Glutamatergic neuron (in vitro differentiated cells): ENCODE data around the gene ERGIC1. TPM values are rescaled to one million over a fixed set of nuclear protein-coding genes. Genes with fewer than 3 reads are reported as not detected.

ENCODE experiments used
- DNase-seq: peaks from one replicate; pipeline ENCODE4 v3.0.0; 2022
- H3K27ac Mint-ChIP-seq: one replicate; pipeline ENCODE4 v1.8.0; 2020; ENCODE audit warnings: mild to moderate bottlenecking, mixed read lengths, inconsistent platforms; ENCODE audit not compliant: unreplicated experiment
- H3K27me3 Mint-ChIP-seq: one replicate; pipeline ENCODE4 v1.8.0; 2020; ENCODE audit warnings: mild to moderate bottlenecking, moderate library complexity, mixed read lengths, inconsistent platforms; ENCODE audit not compliant: unreplicated experiment
- H3K36me3 Mint-ChIP-seq: one replicate; pipeline ENCODE4 v1.8.0; 2020; ENCODE audit warnings: mild to moderate bottlenecking, mixed read lengths, inconsistent platforms; ENCODE audit not compliant: unreplicated experiment
- H3K4me1 Mint-ChIP-seq: one replicate; pipeline ENCODE4 v1.8.0; 2020; ENCODE audit warnings: mild to moderate bottlenecking, low read depth, mixed read lengths, inconsistent platforms; ENCODE audit not compliant: unreplicated experiment
- H3K4me3 Mint-ChIP-seq: one replicate; pipeline ENCODE4 v1.8.0; 2020; ENCODE audit warnings: mild to moderate bottlenecking, mixed read lengths, inconsistent platforms; ENCODE audit not compliant: unreplicated experiment
- H3K9me3 Mint-ChIP-seq: one replicate; pipeline ENCODE4 v1.8.0; 2020; ENCODE audit warnings: mild to moderate bottlenecking, moderate library complexity, mixed read lengths, inconsistent platforms; ENCODE audit not compliant: unreplicated experiment
- total RNA-seq: library from RNA; stranded (reverse); fragmentation: NEBNext Ultra II Directional; extraction: Animal tissue kit (Norgen Biotek cat#: 25700); gene quantifications from one replicate; pipeline ENCODE4 v1.2.1, GENCODE V29; 2021; ENCODE audit not compliant: unreplicated experiment
- TF ChIP-seq, protein P1 (sequence below): fragments of 200-600 bp; sonication (generic); IDR thresholded peaks from one replicate; pipeline ENCODE4 v1.5.0; 2021; ENCODE audit not compliant: partially characterized antibody, unreplicated experiment

ERGIC1 gene
- total RNA-seq, 1 donor from 2014 or later = 76.2 TPM

DNA sequence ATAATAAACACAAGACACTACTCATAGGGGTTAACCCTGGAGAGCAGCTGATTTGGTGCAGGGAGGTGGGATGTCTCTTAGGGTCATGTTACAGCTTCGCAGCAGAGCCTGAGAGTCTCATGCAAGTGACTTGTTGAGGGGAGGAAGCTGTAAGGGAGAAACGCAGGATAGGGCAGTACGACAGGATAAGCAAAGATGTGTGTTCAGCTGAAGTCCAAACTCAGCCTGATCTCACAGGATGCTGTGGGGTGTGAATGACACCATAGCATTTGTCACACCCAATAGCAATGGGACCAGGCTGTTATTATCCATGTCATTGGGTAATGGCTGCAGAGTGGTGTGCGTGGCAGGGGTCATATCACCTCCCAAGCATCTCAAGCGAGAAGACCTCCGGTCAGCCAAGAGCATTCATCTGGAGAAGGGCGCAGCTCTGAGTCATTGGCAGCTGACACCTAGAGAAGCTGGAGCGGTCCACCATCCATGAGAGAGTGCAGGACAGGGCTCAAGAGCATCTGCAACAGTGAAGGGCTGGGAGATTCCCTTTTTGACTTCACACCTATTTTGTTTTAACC, 76.0 kb downstream of the ERGIC1 start:
- DNase-seq = no peak
- H3K4me1 Mint-ChIP-seq = peaks cover 20% of the 10 kb centered on the region
- no peaks in the 10 kb centered on the region for H3K36me3 Mint-ChIP-seq
- peaks cover 2% of the 10 kb centered on the region for H3K9me3 Mint-ChIP-seq
- peaks cover 4% of the 10 kb centered on the region for H3K27me3 Mint-ChIP-seq
- H3K27ac Mint-ChIP-seq = peak overlapping the region; percentile 70
- H3K4me3 Mint-ChIP-seq = no peak overlapping the region
- TF ChIP-seq, protein P1, sequence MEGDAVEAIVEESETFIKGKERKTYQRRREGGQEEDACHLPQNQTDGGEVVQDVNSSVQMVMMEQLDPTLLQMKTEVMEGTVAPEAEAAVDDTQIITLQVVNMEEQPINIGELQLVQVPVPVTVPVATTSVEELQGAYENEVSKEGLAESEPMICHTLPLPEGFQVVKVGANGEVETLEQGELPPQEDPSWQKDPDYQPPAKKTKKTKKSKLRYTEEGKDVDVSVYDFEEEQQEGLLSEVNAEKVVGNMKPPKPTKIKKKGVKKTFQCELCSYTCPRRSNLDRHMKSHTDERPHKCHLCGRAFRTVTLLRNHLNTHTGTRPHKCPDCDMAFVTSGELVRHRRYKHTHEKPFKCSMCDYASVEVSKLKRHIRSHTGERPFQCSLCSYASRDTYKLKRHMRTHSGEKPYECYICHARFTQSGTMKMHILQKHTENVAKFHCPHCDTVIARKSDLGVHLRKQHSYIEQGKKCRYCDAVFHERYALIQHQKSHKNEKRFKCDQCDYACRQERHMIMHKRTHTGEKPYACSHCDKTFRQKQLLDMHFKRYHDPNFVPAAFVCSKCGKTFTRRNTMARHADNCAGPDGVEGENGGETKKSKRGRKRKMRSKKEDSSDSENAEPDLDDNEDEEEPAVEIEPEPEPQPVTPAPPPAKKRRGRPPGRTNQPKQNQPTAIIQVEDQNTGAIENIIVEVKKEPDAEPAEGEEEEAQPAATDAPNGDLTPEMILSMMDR = no peak

DNA sequence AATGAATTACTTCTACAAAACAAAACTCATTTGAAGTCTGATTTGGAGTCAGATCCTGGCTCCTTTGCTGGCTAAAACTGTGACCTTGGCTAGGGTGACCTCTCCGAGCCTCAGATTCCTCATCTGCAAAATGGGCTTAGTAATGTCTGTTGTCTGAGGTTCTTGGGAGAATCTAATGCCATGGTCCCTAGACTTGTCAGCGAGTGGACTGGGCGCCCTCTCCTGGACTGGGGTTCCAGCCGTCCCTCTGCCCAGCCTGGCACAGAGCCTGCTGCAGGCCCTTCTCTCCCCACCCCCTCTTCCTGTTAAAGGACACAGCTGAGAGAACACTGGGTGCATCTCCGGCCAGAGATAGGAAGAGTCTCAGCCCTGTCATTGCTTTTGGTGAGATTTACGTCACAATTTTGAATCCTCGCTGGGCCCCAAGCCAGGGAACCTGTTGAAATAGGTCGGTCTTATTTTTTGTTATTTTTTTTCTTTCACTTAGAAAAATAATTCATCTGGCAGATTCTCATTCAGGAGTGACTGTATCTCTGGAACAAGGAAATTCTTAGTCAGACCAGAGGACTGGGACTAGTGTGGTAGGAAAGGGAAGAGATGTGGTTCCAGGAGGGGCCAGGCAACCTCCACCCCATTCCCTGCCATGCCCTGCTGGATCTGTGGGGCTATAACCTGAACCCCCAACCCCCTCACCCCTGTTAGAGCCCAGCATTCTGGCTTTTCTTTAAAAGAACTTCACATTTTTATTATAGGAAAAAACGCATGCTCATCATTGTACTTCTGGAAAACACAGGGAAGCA, 77.0 kb downstream of the ERGIC1 start:
- Mint-ChIP-seq H3K27me3 (peaks cover 4% of the 10 kb centered on the region), H3K36me3 (no peaks in the 10 kb centered on the region), H3K4me3 (no peak overlapping the region), H3K4me1 (peaks cover 17% of the 10 kb centered on the region), H3K9me3 (peaks cover 2% of the 10 kb centered on the region), H3K27ac (no peak overlapping the region)
- TF ChIP-seq, protein P1 = no peak
- no peak for DNase-seq

DNA sequence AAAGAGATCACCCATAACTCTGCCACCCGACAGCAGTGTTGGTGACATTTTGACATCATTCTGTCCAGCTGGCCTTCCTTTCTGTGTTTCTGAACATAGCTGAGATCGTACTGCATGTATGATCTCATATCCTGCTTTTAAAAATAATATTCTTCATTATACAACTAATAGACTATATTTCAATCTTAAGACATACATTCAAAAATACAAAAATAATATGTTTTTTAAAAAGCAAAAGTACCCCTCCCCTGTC, 77.5 kb downstream of the ERGIC1 start:
- Mint-ChIP-seq H3K27ac (no peak overlapping the region), H3K4me1 (peaks cover 13% of the 10 kb centered on the region), H3K36me3 (no peaks in the 10 kb centered on the region), H3K4me3 (no peak overlapping the region), H3K9me3 (peaks cover 2% of the 10 kb centered on the region), H3K27me3 (peaks cover 4% of the 10 kb centered on the region)
- TF ChIP-seq, protein P1 = no peak
- no peak for DNase-seq

DNA sequence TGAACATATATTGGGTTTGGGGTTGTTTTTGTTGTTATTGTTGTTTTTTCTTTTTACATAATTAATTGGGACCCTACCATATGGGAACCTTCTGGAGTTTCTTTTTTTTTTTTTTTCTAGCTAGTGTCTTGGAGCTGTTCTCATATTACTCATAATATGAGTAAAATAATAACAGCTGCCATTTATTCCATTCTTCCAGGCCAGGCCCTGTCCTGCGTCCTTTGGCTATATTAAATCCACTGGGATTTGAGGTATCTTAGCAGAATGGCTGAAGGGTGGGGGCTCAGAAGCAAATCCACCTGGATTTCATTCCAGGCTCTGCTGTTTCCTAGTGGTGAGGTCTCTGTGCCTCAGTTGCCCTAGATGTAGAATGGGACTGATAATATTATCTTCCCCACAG, 77.9 kb downstream of the ERGIC1 start:
- no peak for DNase-seq
- no peaks in the 10 kb centered on the region for H3K36me3 Mint-ChIP-seq
- TF ChIP-seq, protein P1 = no peak
- peaks cover 4% of the 10 kb centered on the region for H3K27me3 Mint-ChIP-seq
- peaks cover 2% of the 10 kb centered on the region for H3K9me3 Mint-ChIP-seq
- H3K27ac Mint-ChIP-seq = no peak overlapping the region
- no peak overlapping the region for H3K4me3 Mint-ChIP-seq
- peaks cover 13% of the 10 kb centered on the region for H3K4me1 Mint-ChIP-seq

DNA sequence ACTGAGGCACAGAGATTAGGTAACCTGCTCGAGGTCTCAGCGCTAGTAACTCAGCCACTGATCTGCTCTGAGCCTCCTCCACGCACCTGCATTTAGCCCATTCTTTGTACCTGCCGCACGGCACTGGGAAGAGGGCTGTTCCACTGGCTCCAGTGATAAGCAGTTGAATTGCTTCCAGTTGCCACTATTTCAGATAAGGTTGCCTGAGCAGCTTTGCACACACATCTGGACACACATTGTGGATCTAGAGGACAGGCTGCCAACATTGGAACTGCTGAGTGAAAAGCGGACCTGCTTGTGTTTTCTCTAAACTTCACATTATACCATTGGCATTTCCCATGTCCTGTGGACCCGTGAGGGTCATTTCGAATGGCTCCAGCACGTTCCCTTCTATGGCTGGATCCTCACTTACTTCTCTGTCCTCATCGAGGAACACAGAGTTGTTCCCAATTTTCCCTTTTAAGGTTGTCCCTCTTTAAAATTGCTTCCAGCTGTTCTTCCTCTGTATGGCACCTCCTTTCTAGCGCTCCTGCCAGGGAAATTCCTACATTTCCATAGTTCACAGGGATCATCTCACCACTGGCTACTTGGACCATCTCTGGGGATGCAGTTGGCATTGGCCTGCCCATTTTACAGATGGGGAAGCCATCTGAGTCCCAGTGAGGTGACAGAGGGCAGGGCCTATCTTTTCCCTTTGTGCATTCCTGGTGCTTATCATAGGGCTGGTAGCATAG, 79.2 kb downstream of the ERGIC1 start:
- Mint-ChIP-seq H3K36me3 (no peaks in the 10 kb centered on the region), H3K4me1 (peaks cover 11% of the 10 kb centered on the region), H3K27me3 (peaks cover 4% of the 10 kb centered on the region), H3K4me3 (no peak overlapping the region), H3K27ac (no peak overlapping the region), H3K9me3 (peaks cover 2% of the 10 kb centered on the region)
- no peak for DNase-seq
- TF ChIP-seq, protein P1 = no peak
